A673 (cell line): ENCODE data around the gene RFTN1.

Source experiments
- CTCF ChIP-seq: fragments of 300-800, 200-600 bp; sonication (generic); conservative IDR thresholded peaks from 2 replicates; pipeline ENCODE4 v1.5.1; 2017; ENCODE audit warnings: low read depth, mild to moderate bottlenecking, antibody characterized with exemption, low read length, moderate library complexity, mixed read lengths
- EZH2 ChIP-seq: fragments of 200-600 bp; sonication (generic); IDR thresholded peaks from 2 replicates; pipeline ENCODE4 v1.6.1; 2017; ENCODE audit warnings: borderline replicate concordance, low read depth, mild to moderate bottlenecking, mixed read lengths, antibody characterized with exemption, low read length; ENCODE audit not compliant: poor library complexity, severe bottlenecking

- no peak for TF ChIP-seq CTCF
- no peak for TF ChIP-seq EZH2
Measured at GRCh38 chr3:16280671-16281070, 232.8 kb downstream of the RFTN1 start.
